Muscle of leg (tissue), 11 donors: ENCODE measurements around the gene NASP. TPM values are rescaled to one million over a fixed set of nuclear protein-coding genes. Genes with fewer than 3 reads are reported as not detected.
"Not testable (repeated sequence)": the region's sequence is repeated elsewhere in the genome, so short reads cannot be mapped to it uniquely, and the experiment has no call there.

Experiments
- DNase-seq: peaks from one replicate; pipeline ENCODE4 v3.0.0; 2013
- H3K27ac ChIP-seq: one replicate; pipeline ENCODE4 v1.5.1; 2013; ENCODE audit warnings: mild to moderate bottlenecking, low read length, control low read depth
- H3K27me3 ChIP-seq: one replicate; pipeline ENCODE4 v1.6.1; 2013; ENCODE audit warnings: low read length; ENCODE audit not compliant: control insufficient read depth, insufficient read depth
- H3K36me3 ChIP-seq: one replicate; pipeline ENCODE4 v1.6.1; 2013; ENCODE audit warnings: low read length; ENCODE audit not compliant: control insufficient read depth, insufficient read depth
- H3K4me1 ChIP-seq: one replicate; pipeline ENCODE4 v1.6.1; 2013; ENCODE audit warnings: low read length; ENCODE audit not compliant: control insufficient read depth, insufficient read depth
- H3K4me3 ChIP-seq: one replicate; pipeline ENCODE4 v1.5.1; 2013; ENCODE audit warnings: low read length, control low read depth
- H3K9me3 ChIP-seq: replicated peaks from 2 replicates; pipeline ENCODE4 v1.6.1; 2013; ENCODE audit warnings: low read depth, low read length; ENCODE audit not compliant: control insufficient read depth
- WGBS: methylation state at CpG from one replicate; pipeline ENCODE4 v1.1.5; 2013; ENCODE audit warnings: missing lambda C conversion rate; ENCODE audit not compliant: insufficient coverage; 5-methylcytosine and 5-hydroxymethylcytosine counted together
- polyA plus RNA-seq, 8 donors: library from polyadenylated mRNA; unstranded; fragments of 120-200 nt; gene quantifications; one replicate each; pipeline versions ENCODE4 v1.2.1 to v1.2.3, GENCODE V29; 2013; ENCODE audit warnings: inconsistent platforms in 1 of 8, low replicate concordance in 1 of 8; ENCODE audit not compliant: insufficient read length in 8 of 8, insufficient read depth in 1 of 8
- total RNA-seq: library from RNA; stranded (reverse); fragments of 120-200 nt; gene quantifications from one replicate; pipeline ENCODE4 v1.2.4, GENCODE V29; 2013

NASP gene
- total and polyA plus RNA-seq, 9 donors: 56.4 to 188 (median 158) TPM

DNA sequence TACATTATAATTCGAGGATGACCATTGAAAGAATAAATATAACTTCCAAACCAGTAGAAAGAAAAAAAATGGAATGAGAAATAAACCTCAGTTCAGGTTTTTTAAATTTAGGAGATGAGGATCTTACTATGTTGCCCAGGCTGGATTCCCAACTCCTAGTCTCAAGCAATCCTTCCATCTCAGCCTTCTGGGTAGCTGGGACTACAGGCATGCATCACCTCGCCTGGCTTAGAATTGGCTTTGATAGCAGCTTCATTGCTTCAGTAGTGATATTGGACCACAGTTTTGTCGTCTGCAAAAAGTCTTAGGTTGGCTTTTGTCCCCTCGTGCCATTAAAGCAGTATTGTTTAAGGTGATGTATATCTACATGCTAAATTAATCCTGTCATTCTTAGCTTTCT, 2.9 kb downstream of the NASP start:
- Histone ChIP-seq H3K9me3 (no peaks in the 10 kb centered on the region), H3K27ac (no peak overlapping the region), H3K4me1 (peaks cover 15% of the 10 kb centered on the region), H3K4me3 (no peak overlapping the region), H3K36me3 (peaks cover 3% of the 10 kb centered on the region), H3K27me3 (no peaks in the 10 kb centered on the region)
- no peak for DNase-seq
- no CpG with 5 or more reads among the region's 4 CpGs for WGBS

DNA sequence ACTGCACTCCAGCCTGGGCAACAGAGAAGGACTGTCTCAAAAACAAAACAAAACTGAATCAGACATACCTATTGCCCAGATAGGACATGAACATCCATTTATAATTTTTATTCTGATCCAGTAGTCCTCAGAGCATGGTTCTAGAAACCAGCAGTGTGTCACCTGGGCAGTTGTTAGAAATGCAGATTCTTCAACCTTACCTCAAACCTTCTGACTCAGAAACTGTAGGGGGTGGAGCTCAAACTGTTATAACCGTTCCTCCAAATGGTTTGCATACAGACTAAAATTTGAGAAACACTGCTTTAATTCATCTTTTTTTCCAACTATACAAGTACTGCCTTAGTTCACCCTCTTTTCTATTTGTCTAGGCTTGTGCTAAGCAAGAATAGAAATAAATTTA, 6.0 kb downstream of the NASP start:
- H3K27me3 ChIP-seq: no peaks in the 10 kb centered on the region
- no peak overlapping the region for H3K27ac ChIP-seq
- H3K4me1 ChIP-seq: peaks cover 11% of the 10 kb centered on the region
- H3K9me3 ChIP-seq: no peaks in the 10 kb centered on the region
- peaks cover 14% of the 10 kb centered on the region for H3K36me3 ChIP-seq
- no peak overlapping the region for H3K4me3 ChIP-seq
- no CpG with 5 or more reads among the region's 1 CpG for WGBS
- no peak for DNase-seq

DNA sequence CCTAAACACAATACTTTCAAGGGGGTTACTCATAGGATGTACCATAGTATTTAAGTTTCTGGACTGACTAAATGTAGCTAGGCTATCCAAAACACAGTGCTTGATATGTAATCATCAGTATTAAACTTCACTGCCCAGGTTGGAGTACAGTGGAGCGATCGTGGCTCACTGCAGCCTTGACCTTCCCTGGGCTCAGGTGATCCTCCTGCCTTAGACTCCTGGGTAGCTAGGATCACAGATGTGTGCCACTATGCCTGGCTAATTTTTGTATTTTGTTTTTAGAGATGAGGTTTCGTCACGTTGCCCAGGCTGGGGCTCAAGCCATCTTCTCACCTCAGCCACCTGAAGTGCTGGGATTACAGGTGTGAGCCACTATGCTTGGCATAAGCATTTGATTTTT, 10.6 kb downstream of the NASP start:
- Histone ChIP-seq H3K4me3 (no peak overlapping the region), H3K4me1 (no peaks in the 10 kb centered on the region), H3K9me3 (no peaks in the 10 kb centered on the region), H3K27me3 (no peaks in the 10 kb centered on the region), H3K36me3 (peaks cover 17% of the 10 kb centered on the region), H3K27ac (no peak overlapping the region)
- WGBS: no CpG with 5 or more reads among the region's 4 CpGs
- no peak for DNase-seq

DNA sequence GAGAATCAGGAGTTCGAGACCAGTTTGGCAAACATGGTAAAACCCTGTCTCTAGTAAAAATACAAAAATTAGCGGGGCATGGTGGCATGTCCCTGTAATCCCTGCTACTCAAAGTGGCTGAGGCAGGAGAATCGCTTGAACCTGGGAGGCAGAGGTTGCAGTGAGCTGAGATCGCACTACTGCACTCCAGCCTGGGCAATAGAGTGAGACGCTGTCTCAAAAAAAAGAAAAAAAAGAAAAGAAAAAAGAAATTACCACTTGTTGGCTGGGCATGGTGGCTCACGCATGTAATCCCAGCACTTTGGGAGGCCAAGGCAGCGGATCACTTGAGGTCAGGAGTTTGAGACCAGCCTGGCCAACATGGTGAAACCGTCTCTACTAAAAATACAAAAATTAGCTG, 12.9 kb downstream of the NASP start:
- not testable (repeated sequence) for H3K4me1 ChIP-seq

DNA sequence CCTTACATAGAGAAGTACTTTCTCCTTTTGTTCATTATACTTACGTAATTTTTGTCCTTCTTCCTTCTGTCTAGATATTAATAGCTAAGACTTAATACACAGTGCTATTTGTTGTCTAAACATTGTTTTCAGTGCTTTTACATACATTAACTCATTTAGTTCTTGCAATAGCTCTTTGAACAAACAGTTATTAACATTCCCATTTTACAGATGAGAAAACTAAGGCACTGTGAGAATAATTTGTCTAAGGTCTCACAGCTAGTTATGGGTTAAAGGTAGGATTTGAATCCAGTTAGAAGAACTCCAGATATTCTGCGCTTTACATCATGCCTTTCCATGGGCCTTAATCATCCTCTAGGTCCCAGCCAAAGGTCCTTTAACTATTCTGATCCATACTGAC, 20.4 kb downstream of the NASP start:
- no peaks in the 10 kb centered on the region for H3K27me3 ChIP-seq
- H3K4me3 ChIP-seq: no peak overlapping the region
- WGBS: no CpG with 5 or more reads among the region's 2 CpGs
- H3K36me3 ChIP-seq: peaks cover 24% of the 10 kb centered on the region
- H3K27ac ChIP-seq: no peak overlapping the region
- H3K4me1 ChIP-seq: no peaks in the 10 kb centered on the region
- no peaks in the 10 kb centered on the region for H3K9me3 ChIP-seq
- no peak for DNase-seq

More for the DNA sequence above, 12.9 kb downstream of the NASP start:
- H3K27ac ChIP-seq, H3K4me3 ChIP-seq, H3K27me3 ChIP-seq, DNase-seq, H3K9me3 ChIP-seq: not testable (repeated sequence)
- 97% methylated on average over 5 of the region's 8 CpGs for WGBS
- H3K36me3 ChIP-seq: peaks cover 14% of the 10 kb centered on the region

DNA sequence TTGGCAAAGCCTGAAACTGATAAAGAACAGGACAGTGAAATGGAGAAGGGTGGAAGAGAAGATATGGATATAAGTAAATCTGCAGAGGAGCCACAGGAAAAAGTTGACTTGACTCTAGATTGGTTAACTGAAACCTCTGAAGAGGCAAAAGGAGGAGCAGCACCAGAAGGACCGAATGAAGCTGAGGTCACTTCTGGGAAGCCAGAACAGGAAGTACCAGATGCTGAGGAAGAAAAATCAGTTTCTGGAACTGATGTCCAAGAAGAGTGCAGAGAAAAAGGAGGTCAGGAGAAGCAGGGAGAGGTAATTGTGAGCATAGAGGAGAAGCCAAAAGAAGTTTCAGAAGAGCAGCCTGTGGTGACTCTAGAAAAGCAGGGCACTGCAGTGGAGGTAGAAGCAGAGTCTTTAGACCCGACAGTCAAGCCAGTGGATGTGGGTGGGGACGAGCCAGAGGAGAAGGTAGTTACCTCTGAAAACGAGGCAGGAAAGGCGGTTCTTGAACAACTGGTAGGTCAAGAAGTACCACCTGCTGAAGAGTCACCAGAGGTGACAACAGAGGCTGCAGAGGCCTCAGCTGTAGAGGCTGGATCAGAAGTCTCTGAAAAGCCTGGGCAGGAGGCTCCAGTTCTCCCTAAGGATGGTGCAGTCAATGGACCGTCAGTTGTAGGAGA, 23.7 kb downstream of the NASP start:
- Histone ChIP-seq H3K36me3 (peaks cover 36% of the 10 kb centered on the region), H3K4me1 (no peaks in the 10 kb centered on the region)
- WGBS: 63% methylated on average over 5 of the region's 6 CpGs

DNA sequence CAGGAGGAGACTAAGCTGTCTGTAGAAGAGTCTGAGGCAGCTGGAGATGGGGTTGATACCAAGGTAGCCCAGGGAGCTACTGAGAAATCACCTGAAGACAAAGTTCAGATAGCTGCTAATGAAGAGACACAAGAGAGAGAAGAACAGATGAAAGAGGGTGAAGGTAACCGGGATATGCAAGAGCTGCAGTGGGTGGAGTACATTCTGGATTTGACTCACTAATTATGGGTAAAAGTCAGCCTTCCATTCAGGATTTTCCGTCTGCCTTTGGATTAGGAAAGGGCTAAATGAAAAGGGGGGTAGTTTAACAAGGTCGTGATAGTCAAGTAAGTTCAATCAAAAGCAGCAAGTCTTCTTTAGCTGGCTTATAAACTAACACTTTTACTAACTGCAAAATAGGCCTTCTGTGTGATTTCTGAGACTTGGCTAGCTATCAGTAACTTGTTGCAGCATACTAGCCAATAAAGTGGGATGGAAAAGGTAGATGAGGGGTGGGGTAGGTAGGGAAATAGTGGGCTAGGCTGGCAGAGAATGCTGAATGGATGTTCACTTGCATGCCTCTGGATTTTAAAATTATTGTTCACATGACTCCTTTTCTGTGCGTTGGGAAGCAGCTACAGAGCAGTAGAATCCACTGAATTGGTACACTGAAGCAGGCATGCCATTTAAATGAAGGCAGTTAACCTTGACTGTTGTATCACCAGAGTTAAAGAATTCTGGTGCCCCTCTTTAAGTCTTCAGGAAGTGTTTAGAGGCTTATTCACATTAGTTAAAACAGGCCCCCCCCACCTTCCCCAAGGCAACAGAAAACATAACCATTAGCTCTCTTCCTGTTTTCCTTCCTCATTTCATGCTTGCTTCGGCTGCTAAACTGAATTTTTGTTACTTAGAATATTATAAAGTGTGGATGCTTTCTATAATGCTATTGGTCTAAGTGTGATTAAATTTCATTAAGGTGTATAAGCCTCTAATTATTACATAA, 24.6 kb downstream of the NASP start:
- H3K9me3 ChIP-seq: no peaks in the 10 kb centered on the region
- no peak overlapping the region for H3K4me3 ChIP-seq
- H3K27ac ChIP-seq: no peak overlapping the region
- DNase-seq: peak; percentile 36
- 91% methylated on average over 2 of the region's 5 CpGs for WGBS
- H3K4me1 ChIP-seq: no peaks in the 10 kb centered on the region
- peaks cover 42% of the 10 kb centered on the region for H3K36me3 ChIP-seq
- H3K27me3 ChIP-seq: no peaks in the 10 kb centered on the region

More for the DNA sequence above, 23.7 kb downstream of the NASP start:
- Histone ChIP-seq H3K4me3 (no peak overlapping the region), H3K9me3 (no peaks in the 10 kb centered on the region), H3K27me3 (no peaks in the 10 kb centered on the region), H3K27ac (no peak overlapping the region)
- DNase-seq: no peak

DNA sequence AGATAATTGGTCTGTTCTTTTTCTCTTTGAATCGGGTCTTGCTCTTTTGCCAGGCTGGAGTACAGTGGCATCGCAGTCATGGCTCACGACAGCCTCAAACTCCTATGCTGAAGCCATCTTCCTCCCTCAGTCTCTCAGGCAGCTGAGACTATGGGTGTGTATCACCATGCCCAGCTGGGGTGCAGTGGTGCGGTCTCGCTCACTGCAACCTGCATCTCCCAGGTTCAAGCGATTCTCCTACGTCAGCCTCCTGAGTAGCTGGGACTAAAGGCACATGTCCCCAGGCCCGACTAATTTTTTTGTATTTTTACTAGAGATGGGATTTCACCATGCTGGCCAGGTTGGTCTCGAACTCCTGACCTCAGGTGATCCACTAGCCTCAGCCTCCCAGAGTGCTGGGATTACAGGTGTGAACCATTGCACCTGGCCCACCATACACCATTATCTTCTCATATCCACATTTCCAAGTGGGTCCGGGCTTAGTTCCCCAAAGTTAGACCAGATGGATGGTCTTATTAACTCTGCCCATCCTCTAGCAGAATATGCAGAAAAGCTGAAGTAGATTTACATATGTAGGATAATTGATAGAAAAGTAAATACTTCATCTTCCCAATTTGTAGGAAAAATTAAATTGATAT, 26.9 kb downstream of the NASP start:
- peaks cover 61% of the 10 kb centered on the region for H3K36me3 ChIP-seq

DNA sequence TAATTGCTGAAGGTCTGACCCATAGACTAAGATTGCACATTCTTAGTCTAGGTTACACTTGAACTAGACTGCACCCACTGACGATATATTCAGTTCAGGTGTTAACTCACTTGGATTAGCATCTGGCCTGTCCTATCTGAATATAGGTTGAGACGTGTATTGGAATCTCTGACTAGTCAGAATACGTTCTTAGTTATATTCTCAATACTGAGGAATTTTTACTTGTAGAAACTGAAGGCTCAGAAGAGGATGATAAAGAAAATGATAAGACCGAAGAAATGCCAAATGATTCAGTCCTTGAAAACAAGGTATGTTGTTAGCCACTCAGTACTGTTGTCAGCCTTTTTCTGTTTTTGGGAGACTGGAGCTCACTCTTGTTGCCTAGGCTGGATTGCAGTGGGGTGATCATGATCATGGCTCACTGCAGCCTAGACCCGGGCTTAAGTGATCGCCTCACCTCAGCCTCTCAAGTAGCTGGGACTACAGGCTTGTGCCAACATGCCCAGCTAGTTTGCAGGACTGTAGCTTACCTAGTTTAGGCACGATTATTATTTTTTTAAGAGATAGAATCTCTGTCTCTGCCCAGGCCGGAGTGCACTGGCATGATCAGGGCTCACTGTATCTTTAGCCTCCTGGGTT, 29.2 kb downstream of the NASP start:
- H3K4me1 ChIP-seq: no peaks in the 10 kb centered on the region
- H3K36me3 ChIP-seq: peaks cover 68% of the 10 kb centered on the region
- H3K27ac ChIP-seq: no peak overlapping the region
- no peak for DNase-seq
- 77% methylated on average over 5 of the region's 8 CpGs for WGBS
- H3K9me3 ChIP-seq: no peaks in the 10 kb centered on the region
- H3K4me3 ChIP-seq: no peak overlapping the region
- no peaks in the 10 kb centered on the region for H3K27me3 ChIP-seq

More for the DNA sequence above, 26.9 kb downstream of the NASP start:
- DNase-seq: no peak
- Histone ChIP-seq H3K9me3 (no peaks in the 10 kb centered on the region), H3K27ac (no peak overlapping the region), H3K27me3 (no peaks in the 10 kb centered on the region), H3K4me1 (no peaks in the 10 kb centered on the region), H3K4me3 (no peak overlapping the region)
- WGBS: 89% methylated on average over 3 of the region's 10 CpGs
